Left lobe of liver (tissue), 2 donors: ENCODE measurements around the gene NLRP6. TPM values are rescaled to one million over a fixed set of nuclear protein-coding genes. Genes with fewer than 3 reads are reported as not detected.
A peak's percentile ranks its signal among the peaks of the same experiment; 100 is the strongest.
"Not testable (repeated sequence)": the region's sequence is repeated elsewhere in the genome, so short reads cannot be mapped to it uniquely, and the experiment has no call there.

Experiments
- ATAC-seq: fragments of 200-7000 bp; cut with Tn5 transposase; one replicate; pipeline ENCODE4 v1.9.1; 2020; ENCODE audit warnings: mild to moderate bottlenecking, moderate library complexity
- DNase-seq: peaks from one replicate; pipeline ENCODE4 v3.0.0-alpha.2; 2020; ENCODE audit warnings: low spot score
- total RNA-seq: library from RNA; stranded (reverse); gene quantifications from one replicate; pipeline ENCODE4 v1.2.1, GENCODE V29; 2021
- donor health status: DM: no; HTN: no; CAD: no; lungs with moderate emphysema.
- donor health status: DM: no; HTN: yes; CAD: no.

NLRP6 gene
- total RNA-seq, 1 donor from 2014 or later = 1.9 TPM

DNA sequence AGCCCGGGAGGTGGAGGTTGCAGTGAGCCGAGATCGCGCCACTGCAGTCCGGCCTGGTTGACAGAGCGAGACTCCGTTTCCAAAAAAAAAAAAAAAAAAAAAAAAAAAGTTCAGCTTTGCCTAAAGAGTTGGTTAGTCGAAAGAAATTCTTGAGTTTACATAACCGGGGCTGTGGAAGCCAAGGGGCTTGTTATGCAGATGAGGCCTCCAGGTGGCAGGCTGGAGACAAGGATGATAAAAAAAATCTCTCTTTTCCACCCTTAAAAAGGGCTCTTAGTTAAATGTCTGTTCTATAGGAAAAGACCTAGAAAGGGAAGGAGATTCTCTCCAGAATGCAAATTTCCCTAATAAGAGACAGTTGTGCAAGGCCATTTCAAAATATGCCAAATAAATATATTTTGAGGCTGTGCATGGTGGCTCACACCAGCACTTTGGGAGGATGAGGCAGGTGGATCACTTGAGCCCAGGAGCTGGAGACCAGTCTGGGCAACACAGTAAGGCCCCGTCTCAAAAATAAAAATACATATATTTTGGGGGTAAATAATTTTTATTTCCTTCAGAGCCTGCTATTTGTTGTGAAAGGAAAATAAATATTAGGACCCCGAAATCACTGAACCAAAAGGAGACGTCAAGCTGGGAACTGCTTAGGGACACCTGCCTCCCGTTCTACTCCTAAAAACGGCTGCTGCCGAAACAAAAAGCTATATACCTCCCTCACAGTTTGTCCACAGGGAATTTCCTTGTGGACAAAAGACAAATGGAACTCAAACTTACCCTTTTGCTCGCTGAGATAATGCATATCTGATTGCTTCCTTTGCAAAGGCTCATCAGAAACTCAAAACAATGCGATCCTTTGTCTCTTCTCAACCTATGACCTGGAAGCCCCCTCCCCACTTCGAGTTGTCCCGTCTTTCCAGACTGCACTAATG, 27.0 kb downstream of the NLRP6 start:
- peak; percentile 56 for ATAC-seq

DNA sequence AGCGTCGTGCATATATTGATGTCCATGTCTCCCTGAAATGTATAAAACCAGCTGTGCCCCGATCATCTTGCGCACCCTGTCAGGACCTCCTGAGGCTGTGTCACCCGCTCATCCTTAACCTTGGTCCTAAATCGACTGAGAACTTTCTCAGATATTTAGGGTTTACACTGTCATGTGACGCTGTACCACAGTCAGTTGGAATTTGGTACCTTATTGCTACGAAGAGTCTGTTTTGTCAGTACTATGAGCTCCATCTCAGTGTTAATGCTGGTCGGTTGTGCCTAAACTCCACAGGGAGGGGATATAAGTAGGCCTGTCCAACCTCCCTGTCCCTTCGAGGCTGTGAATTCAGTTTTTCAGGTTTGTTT, 27.6 kb downstream of the NLRP6 start:
- DNase-seq = no peak
- no peak for ATAC-seq

More for the DNA sequence above, 27.0 kb downstream of the NLRP6 start:
- DNase-seq = no peak

DNA sequence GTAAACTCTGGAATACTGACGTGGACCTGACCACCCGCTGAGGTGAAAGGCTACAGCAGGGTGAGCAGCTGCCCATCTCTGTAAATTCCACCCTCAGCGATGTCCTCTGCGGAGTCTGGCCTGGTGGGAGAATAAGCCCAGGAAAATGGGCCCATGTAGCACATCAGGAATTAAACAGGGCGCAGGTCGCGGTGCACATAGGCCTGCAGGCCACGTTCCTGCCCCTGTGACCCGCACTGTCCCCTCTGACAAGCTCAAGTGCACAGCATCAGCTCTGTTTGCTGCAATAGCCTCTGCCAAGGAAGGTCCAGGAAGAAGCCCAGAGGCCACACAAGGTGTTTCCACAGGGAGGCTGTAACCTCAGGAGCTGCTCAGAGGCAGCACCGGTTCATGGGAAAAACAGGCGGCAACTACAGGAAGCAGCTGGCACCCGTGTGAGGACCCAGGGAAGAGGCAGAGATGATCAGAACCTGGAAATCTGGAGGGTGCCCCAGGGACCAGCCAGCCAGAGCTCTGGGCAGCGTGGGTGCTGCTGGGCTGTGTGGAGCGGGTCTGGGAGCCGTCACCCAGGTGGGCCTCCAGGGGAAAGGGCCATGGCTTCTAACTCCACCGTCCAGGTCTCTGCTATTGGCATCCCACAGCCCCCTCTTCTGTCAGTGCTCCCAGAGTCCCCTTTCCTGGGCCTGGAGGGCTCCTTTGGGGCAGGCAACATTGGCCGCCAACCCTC, 28.6 kb downstream of the NLRP6 start:
- DNase-seq (no peak), ATAC-seq (no peak)

DNA sequence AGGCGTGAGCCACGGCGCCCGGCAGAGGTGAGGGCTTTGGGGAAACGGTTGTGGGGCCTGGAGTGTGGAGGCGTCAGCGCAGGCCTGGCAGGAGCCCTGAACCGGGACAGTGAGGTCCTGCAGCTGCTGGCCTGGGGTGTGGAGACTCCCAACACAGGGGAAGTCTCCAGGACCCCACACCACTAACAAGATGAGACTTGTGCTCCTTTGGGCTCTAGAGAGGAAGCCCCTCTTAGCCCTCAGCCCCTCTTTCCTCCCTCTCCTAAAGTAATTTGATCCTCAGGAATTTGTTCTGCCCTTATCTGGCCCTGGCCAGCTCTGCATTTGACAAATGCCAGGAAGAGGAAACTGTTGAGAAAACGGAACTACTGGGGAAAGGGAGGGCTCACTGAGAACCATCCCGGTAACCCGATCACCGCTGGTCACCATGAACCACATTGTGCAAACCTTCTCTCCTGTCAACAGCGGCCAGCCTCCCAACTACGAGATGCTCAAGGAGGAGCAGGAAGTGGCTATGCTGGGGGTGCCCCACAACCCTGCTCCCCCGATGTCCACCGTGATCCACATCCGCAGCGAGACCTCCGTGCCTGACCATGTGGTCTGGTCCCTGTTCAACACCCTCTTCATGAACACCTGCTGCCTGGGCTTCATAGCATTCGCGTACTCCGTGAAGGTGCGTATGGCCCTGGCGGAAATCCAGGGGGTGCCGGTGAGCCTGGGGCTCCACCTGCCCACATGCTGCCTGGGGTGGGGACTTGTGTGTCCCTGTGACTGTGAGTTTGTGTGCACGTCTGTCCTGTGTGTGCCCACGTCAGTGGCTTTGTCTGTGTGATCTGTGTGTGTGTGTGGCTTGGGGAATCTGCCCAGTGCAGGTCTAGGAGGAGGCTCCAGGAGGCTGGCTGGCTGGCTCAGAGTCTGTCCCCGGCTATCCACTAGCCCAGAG, 29.8 kb downstream of the NLRP6 start, which contains the start of gene IFITM2:
IFITM2 (plus strand) TSS at position 51 of the 943 bp plus-strand sequence; CDS start at position 428, 377 bp downstream.
- ATAC-seq = peak; percentile 66
- peak; percentile 82 for DNase-seq

DNA sequence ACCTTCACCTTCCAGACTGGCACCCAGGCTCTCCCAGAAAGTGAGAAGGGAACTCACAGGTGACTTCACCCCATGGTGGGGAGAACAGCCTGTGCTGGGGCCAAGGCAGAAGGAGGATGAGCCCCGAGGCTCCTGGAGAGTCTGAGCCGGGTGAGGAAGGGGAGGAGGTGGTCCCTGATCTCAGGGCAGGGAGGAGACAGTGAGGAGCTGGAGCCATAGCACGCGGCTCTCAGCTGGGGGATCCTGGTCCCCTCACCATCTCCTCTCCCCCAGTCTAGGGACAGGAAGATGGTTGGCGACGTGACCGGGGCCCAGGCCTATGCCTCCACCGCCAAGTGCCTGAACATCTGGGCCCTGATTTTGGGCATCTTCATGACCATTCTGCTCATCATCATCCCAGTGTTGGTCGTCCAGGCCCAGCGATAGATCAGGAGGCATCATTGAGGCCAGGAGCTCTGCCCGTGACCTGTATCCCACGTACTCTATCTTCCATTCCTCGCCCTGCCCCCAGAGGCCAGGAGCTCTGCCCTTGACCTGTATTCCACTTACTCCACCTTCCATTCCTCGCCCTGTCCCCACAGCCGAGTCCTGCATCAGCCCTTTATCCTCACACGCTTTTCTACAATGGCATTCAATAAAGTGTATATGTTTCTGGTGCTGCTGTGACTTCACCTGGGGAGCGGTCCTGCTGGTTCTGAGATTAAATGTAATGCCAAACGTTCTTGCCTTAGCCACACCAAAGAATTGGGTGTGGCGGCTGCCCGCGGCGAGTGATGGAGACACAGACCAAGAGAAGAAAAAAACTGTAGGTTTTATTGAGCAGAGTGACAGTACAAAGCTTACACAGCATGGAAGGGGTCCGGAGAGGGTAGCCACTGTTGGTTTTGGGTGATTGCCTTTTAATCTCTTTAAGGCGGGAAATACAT, 30.8 kb downstream of the NLRP6 start:
- not testable (repeated sequence) for DNase-seq

DNA sequence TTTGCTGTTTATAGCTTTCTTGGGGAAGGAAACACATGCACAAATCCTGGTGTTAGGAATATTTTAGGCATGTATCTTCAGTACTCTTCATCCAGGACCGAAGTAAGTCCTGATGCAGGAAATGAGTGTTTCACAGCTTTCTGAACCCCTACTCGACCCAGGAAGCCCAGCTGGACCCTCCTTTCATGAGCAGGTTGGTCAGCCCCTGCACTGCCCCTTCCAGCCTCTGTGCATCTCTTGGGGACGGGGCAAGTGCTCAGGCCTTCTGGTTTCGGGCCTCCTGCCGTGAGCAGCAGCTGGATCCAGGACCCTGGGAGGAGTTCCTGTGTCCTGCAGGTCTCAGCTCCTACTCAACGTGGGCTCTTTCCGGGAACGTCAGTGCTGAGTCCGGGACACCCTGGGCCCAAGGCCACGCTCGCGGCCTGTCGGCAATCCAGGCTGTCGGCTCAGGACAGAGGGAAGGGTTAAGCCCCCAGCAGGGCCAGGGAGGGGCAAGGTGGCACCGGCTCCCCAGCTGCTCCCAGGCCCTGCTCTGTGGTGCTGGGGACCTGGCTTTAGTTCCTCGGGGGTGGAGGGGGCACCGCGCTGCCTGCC, 31.9 kb downstream of the NLRP6 start:
- peak; percentile 3 for ATAC-seq
- not testable (repeated sequence) for DNase-seq

More for the DNA sequence above, 30.8 kb downstream of the NLRP6 start:
- peak; percentile 8 for ATAC-seq

DNA sequence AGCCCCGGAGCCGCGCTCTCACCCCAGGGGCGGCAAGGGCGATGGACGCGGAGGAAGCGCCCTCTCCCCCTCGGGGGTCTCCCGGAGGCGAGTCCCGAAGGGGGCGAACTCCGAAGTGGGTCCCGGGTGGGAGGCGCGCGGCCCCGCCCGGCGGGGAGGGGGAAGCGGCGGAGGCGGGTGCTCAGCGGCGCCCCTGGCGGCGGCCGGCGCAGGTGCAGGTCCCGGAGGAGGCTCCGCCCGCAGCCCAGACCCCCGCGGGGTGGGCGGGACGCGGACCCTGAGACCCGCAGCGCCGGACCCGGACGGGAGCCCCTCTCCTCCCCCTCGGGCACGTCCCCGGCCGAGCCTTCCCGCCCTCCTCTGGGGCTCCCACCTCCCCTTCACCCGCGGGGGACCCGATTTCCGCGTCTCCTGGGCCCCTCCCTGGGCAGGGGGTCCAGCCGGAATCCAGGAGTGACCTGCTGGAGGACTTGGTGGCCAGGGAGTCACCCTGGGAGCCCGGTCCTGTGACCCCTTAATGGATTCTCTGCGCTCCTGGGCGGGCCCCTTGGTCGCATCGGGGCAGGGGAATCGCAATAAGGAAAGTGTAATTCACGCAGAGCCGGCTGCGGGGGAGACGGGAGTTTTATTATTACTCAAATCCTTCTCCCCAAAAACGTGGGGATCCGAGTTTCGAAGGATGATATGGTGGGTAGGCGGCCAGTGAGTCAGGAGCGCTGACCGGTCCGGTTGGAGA, 33.0 kb downstream of the NLRP6 start:
- peak; percentile 60 for ATAC-seq

DNA sequence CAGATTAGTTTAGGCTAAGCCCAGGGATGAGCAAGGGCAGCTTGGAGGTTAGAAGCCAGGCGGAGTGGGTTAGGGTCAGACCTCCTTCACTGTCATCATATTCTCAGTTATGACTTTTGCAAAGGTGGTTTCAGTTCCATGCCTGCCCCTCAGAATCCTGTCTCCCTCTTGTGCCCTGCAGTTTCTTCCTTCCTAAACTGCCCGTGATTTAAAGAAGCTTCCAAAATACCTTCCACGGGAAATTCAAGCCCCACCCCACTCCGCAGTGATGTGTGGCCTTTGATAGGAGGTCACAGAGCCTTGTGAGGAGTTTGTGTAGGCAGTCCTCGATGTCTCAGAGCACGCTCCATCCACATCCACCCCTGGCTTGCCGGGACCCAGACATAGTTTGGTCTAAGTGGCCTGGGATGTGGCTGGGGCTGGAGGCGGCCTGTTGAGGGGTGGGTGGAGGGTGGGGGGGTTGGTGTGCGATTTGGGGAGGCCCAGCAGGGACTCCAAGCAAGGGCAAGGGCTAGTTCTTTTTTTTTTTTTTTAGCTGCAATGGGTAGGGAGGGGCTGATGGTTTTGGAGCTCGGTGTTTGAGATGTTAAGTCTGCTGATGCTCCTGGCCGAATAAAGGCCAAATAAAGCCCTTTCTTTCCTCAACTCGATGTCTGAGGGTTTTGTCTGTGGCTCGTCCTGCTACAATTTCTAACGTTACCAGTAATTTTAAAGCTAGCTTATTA, 34.0 kb downstream of the NLRP6 start:
- ATAC-seq (no peak), DNase-seq (no peak)

More for the DNA sequence above, 33.0 kb downstream of the NLRP6 start:
- DNase-seq = not testable (repeated sequence)

DNA sequence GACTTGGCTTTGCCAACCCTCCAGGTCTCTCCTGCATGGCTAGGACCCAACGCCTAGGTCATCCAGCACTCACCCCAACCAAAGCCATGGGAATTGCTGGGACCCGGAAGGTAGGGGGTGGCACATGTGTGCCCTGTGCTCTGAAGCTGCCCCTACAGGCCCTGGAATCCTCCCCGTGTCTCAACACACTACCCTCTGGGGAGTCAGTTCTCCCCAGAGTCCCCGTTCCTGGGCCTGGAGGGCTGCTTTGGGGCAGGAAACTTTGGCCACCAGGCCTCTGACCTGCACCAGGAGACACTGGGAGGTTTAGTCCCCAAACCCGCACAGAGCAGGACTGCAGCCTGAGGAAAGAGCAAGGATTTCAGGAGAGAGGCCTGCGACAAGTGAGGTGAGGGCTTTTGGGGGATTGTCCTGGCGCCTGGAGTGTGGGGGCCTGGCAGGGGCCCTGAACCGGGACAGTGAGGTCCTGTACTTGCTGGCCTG, 35.1 kb downstream of the NLRP6 start:
- DNase-seq (no peak), ATAC-seq (no peak)

DNA sequence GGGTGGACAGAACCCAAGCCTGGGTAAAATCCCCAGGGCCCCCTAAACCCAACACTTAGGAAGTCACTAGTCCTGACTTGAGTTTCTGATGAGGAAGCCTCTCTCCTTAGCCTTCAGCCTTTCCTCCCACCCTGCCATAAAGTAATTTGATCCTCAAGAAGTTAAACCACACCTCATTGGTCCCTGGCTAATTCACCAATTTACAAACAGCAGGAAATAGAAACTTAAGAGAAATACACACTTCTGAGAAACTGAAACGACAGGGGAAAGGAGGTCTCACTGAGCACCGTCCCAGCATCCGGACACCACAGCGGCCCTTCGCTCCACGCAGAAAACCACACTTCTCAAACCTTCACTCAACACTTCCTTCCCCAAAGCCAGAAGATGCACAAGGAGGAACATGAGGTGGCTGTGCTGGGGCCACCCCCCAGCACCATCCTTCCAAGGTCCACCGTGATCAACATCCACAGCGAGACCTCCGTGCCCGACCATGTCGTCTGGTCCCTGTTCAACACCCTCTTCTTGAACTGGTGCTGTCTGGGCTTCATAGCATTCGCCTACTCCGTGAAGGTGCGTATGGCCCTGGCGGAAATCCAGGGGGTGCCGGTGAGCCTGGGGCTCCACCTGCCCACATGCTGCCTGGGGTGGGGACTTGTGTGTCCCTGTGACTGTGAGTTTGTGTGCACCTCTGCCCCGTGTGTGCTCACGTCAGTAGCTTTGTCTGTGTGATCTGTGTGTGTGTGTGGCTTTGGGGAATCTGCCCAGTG, 35.8 kb downstream of the NLRP6 start, which contains the start of gene IFITM1:
IFITM1 (plus strand) TSS at position 254 of the 767 bp plus-strand sequence; CDS start at position 385, 131 bp downstream.
- ATAC-seq = peak; percentile 51
- DNase-seq = peak; percentile 80

DNA sequence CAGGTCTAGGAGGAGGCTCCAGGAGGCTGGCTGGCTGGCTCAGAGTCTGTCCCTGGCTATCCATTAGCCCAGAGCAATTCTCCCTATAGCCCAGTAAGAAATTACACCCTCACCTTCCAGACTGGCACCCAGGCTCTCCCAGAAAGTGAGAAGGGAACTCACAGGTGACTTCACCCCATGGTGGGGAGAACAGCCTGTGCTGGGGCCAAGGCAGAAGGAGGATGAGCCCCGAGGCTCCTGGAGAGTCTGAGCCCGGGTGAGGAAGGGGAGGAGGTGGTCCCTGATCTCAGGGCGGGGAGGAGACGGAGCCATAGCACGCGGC, 36.3 kb downstream of the NLRP6 start:
- ATAC-seq, DNase-seq: not testable (repeated sequence)

DNA sequence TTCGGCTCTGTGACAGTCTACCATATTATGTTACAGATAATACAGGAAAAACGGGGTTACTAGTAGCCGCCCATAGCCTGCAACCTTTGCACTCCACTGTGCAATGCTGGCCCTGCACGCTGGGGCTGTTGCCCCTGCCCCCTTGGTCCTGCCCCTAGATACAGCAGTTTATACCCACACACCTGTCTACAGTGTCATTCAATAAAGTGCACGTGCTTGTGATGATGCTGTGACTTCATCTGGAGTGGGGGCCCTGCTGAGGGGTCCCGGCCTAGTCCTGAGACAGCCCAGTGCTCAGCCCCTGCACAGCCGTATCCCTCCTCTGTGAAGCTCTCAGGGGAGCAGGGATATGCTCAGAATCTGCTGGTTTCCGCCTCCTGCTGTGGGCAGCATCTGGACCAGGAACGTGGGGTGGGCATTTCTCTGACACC, 36.9 kb downstream of the NLRP6 start:
- ATAC-seq = peak; percentile 21
- DNase-seq = no peak

DNA sequence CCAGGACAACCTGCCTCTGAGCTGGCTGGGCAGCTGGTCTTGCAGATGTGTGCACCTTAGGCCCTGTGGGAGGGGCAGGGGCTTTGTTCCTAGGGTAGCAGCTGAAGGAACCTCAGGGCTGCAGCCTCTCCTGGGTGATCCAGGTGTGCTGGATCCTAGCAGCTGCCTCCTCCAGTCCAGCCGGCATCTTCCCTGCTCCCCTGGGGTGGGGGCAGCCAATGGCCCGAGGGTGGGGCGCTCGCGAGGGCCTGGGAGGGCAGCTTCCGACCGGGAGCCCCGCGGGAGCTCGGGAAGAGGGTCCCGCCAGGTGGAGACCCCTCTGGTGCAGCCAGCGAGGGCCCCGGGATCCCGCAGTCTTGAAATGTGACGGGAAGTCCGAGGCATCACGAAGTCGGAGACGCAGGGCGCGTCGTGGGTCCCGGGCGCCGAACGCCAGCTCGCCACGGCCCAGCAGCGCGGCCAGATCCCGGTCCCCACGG, 37.3 kb downstream of the NLRP6 start:
- ATAC-seq = no peak
- no peak for DNase-seq

DNA sequence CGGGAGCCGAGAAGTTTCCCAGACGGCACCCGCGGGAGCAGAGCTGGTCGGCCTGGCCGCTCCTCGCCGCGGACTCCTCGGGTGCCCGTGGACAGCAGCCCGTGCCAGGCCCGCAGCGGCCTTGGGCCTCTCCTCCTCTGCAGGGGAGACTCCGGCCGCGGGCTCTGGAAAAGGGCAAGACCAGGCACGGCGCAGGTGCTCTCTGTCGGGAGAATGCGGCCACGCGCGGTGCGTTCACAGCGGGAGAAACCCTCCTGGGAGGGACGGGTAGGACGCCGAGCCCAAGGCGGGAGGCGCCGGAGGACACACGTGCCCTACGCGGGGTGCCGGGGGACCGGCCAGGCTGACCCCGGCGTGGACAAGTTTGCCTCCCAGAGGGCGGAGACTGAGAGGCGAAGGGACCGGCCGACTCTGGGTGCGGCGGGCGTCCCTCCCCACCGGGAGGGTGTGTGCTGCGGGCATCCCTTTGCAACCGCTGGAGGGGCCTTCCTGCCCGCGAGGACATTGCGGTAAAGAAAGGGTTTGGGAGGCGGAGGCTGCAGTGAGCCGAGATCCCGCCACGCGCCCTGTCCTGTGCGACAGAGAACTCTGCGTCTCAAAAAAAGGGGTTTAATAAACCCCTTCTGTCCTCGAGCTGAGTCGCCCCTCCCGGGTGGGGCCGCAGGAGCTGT, 38.0 kb downstream of the NLRP6 start:
- ATAC-seq (peak; percentile 23), DNase-seq (peak; percentile 76)

DNA sequence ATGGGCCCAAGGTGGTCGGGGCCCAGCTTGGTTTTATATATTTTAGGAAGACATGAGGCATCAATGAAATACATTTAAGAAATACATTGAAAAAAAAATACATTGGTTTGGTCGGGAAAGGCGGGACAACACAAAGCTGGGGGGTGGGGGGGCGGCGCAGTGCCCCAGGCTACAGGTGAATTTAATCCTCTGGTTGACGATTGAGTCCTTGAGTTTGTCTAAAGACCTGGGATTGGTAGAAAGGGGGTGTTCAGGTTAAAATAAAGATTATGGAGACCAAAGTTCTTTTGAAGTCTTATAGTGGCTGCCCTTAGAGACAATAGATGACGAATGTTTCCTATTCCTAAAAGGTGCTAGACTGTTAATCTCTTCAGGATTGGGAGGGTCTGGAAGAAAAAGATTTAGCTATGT, 38.7 kb downstream of the NLRP6 start:
- DNase-seq = no peak
- ATAC-seq = no peak
